NCI-H128 (cell line): ENCODE data around the gene VPS26B.
"Not testable (repeated sequence)": the region's sequence is repeated elsewhere in the genome, so short reads cannot be mapped to it uniquely, and the experiment has no call there.

Experiments used
- DNase-seq: peaks from one replicate; lab custom pipeline; 2025; ENCODE audit not compliant: unreplicated experiment; lab: John Stamatoyannopoulos, UW

Gene VPS26B

DNA sequence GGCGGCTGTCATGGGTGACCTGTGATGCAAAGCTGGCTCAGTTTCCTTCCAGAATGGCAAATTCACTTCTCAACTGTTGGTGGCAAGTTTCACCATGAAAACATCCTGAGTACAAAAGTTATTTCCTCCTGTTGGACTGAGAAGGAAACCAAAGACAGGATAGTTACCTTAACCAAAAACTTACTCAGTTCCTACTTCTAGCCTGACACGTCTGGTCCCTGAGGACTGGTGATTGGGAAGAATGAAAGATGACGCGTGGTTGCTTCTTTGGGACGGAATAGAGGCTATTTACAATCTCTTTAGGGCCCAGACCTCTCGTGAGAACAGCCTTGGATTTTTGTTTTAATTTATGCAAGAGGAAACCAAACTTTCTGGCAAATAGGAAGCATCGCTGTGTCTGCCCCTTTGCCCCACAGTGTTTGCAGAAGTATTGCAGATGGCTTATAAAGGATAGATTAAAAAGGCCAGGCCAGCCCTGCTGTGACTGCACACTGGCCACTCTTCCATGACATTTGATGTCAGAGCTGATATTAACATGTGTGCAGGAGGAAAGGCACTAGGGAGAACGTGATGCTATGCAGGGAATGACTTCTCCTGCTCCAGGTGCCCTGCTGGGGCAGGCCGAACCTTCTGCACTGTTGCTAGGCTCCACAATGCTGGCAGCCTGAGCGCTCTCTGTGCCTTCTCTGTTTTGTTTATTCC, 7.6 kb downstream of the VPS26B start:
- no peak for DNase-seq

DNA sequence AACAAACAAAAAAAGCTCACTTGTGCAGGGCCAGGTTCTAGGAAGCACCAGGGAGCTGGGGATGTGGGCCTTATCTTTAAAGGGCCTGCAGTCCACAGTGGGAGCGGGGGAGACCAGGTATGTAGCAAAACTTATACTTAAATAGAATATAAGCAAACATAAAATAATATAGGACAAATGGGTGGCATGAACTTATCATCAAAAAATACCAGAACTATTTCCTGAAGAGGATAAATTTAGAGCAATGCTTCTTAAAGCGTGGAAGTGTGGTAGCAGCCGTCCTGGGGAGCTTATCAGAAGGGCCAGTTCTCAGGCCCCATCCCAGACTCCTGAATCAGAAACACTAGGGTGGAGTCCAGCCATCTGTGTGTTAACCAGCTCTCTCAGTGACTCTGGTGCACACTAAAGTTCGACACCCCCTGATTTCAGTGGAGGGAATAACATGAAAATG, 9.3 kb downstream of the VPS26B start:
- DNase-seq: no peak

DNA sequence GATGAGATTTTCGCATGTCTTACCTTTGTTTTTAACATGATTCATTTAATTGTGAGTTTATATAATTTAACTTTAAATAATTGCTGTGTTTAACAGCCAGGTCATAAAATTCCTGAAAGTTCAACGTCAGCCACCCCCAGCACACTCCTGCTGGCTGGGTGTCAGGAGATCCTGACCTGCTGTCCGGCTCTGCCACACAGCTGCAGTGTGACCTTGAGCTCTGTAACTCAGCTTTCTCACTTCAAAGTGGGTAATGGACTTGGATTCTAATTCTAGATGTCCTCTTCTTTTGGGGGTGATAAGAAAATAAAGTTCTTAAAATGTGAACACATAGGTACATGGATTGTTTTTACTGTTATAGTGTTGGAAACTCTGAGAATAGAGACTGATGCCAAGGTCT, 10.9 kb downstream of the VPS26B start:
- DNase-seq: no peak

DNA sequence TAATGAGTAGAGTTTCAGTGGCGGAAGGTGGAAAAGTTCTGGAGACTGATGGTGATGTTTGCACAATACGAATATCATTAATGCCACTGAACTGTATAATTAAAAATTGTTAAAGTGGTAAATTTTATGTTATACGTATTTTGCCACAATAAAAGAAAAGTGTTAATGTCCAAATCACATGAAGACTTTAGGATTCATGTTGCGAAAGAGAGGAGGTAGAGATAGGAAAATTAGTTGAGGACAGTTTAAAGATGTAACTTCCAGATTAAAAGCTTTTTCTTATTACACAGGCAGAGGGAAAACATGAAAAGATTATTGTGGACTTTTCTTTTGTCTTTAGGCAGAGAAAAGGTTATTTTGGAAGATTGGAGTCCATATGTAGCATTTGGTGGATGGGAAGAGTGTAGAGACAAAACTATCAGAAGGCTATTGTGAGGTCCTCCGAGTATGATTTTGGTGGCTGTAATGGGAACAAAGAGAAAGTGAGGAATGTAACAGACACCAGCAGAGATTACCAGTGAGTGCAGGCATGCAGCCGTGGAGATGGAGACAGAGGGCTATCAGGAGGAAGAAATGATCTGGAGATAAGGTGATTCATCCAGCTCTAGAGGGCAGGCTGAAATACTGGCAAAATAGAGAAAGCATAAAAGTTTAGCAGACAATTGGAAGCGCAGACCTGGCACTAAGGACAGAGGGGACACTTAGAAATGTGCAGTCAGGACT, 12.5 kb downstream of the VPS26B start:
- DNase-seq: no peak

DNA sequence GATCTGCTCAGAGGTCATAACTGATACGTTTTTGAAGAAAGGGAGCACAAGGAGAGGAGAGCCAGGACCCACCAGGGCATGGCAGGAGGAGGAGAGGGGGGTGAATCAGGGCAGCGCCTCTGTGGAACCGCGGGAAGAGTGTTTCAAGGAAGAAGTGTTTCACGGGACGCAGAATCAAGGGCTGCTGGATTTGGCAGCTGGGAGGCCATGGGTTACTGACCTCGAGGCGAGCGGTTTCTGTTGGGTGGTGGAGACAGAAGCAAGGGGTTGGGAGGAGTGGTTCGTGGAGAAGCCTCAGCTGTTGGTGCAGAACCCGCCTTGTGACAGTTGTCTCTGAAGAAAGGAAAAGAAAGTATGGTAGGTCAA, 13.1 kb downstream of the VPS26B start:
- DNase-seq: no peak

DNA sequence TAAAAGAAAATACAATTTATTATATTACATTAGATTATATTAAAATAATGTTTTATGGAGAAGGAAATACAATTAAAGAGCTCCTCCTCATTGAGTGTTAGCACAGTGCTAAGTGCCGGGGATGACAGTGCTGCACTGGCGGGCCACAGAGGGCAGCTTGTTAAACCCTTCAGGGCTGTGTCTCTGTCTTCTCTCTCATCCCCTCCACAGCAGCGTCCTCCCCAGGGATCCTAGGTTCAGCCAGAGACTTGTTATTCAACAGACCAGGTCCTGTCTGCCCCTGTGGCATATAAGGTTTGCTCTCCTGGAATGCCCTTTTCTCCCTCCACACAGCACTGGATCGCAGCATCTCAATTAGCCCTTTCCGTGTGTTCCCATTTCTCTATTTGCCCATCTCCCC, 14.5 kb downstream of the VPS26B start:
- DNase-seq: no peak

DNA sequence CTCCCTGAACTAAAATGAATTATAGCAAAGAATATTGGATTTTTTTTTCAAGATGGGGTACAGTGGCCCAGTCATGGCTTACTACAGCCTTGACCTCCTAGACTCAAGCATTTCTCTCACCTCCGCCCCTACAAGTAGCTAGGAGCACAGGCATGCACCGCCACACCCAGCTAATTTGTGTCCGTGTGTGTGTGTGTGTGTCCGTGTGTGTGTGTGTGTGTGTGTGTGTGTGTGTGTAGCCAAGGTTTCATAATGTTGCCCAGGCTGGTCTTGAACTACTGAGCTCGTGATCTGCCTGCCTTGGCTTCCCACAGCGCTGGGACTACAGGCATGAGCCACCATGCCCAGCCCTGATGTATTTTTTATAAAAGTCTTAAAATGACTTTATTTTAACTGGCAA, 16.1 kb downstream of the VPS26B start:
- no peak for DNase-seq

DNA sequence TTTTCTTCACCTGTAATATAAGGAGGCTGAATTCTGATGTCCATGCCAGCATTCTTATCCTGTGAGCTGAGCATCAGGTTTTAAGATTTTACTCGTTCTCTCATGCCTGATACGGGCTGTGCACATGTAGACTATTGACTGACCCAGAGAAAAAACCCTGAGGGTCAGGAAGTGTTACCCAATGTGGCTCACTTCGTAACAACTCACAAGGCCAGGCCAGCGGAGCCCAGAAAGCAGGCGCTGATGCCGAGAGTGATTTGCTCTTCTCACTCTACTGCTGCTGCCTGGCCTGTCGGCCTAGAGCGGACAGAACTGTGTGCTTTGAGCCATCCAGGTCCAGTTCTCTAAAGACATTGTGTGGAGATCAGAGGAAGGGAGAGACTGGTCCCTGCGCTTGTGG, 17.9 kb downstream of the VPS26B start:
- DNase-seq: no peak

DNA sequence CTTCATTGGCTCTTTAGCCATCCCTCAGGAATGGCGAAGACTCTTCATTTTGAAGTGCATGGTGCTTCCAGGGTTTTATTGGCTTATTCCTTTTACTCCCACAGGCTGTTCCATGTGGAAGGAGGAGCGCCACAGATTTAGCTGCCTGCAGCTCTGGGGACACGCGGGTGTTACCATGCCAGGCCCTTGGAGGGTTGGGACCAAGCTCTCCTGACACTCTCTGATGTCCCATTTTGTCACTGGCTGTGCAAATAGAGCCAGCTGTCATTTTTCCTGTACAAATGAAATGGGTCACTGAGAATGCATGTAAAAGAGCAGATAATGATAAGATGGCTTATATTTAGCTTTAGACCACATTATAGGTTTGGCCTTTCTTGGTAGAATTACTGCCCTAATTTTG, 19.4 kb downstream of the VPS26B start:
- no peak for DNase-seq

DNA sequence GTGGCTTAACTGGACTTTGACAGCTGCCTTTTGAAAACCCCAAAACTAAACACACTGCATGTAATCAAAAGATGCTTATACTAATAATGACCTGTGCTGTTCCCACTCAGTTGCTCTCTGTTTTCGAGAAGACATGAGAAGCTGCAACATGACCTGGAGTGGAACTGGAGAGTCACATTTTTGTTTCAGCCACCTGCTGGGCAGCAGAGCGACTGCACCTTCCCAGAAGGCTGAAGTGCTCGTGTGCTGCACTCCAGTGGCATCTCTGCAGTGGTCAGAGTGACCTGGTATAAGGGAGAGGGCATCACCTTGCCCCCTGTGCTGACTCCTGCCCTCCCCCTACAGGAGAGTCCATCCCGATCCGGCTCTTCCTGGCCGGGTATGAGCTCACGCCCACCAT, 20.1 kb downstream of the VPS26B start:
- DNase-seq: no peak

DNA sequence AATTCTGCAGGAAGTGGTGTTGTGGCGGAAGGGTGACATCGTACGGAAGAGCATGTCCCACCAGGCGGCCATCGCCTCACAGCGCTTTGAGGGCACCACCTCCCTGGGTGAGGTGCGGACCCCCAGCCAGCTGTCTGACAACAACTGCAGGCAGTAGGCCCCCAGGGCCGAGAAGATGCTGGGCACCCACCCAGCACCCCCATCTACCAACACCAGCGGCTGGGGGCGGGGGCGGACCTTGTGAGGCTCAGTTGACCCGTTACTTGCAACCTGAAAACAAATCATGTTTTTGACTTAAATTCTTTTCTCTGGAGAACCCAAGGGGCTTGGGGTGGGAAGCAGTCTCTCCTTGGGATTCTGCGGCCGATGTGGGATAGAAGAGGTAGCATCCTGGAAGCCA, 21.0 kb downstream of the VPS26B start:
- DNase-seq: no peak

DNA sequence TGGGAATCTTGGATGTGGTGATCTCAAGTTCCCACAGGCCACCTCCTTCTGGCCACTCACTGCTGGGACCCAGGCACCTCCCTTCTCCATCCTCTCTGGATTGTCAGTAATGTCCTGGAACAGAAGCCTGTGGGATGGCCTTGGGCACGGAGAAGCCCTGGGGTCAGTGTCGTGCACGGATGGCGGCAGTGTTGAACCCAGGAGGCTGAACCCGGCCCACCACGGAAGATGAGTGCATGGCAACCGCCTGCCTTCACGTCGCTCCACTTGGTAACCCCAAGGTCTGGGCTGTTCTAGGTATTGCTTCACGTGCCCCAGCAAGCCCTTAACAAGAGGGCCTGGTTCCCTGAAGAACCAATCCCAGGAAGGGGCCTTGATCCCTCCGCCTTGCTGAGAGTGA, 21.6 kb downstream of the VPS26B start:
- no peak for DNase-seq

DNA sequence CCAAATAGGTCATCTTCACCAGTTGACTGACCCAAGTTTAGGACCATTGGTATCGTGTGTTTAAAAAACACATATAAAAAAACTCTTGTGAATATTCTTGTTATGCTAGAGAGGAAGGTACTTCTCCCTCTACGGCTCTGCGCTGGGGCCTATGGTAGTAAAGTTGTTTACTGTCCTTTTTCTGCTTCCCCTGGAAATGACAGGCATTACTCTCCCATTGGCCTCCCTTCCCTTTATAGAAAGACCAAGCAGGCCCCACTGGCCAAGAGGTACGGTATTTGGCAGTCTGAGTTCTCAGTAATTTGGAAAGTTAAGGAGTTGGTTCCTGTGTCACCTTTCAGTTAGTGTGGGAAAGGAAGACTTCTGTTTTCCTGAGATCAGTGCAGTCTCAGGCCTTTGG, 22.2 kb downstream of the VPS26B start:
- no peak for DNase-seq

DNA sequence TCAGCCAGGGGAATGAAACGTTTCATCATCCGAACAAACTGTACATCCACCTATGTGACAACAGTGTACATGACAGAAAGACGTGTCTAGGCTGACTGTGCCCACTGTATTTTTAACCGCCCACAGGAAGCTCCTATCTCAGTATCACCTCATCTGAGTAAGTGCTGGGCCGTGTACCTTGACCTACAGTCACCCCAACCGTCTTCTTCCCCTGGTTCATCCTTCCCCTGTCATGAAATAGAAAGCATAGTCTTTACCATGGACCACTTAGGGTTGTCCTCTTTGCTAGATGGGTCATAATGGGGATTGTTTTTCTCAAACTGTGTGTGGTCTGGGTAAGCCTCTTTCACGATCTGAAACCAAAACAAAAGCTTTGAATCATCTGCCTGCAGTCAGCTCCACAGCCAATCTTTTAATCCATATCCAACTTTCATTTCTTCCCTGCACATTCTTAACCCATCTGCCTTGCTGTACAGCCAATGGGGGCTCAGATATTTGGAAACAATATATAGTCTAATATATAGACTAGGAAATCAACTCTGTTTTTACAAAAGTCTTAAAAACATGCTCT, 24.5 kb downstream of the VPS26B start:
- no peak for DNase-seq

DNA sequence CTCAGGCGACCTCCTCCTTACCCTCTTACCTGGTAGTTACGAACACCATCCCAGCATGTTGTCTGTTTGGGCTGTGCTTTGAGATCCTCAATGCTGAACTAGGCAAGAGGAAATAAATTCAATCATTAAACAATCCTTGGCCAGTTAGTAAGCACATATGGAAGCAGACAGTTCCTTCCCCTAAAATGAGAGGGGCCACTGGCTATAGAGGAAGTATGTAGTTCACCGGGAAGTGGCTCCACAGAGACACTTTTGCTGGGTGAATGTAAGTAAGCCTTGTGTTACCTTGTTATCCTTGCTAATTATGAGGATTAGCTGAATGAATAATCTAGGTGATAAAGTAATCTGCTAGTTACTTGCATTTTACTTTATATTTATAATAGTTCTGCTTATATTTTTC, 25.8 kb downstream of the VPS26B start:
- no peak for DNase-seq

DNA sequence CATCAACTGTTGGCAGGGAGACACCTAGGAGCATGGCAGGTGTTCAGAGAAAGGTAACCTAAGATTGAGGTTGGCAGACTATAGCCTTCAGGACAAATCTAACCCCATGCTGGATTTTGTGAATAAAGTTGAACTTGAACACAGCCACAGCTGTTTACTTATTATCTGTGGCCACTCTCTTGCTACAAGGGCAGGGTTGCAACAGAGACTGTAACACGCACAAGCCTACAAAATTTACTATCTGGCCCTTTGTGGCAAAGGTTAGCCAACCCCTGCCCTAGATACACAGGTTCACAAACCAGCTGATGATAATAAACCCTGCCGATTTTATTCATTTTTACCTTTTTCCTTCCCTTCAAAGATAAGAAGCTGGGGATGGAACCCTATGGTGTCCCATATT, 26.2 kb downstream of the VPS26B start:
- DNase-seq: no peak

DNA sequence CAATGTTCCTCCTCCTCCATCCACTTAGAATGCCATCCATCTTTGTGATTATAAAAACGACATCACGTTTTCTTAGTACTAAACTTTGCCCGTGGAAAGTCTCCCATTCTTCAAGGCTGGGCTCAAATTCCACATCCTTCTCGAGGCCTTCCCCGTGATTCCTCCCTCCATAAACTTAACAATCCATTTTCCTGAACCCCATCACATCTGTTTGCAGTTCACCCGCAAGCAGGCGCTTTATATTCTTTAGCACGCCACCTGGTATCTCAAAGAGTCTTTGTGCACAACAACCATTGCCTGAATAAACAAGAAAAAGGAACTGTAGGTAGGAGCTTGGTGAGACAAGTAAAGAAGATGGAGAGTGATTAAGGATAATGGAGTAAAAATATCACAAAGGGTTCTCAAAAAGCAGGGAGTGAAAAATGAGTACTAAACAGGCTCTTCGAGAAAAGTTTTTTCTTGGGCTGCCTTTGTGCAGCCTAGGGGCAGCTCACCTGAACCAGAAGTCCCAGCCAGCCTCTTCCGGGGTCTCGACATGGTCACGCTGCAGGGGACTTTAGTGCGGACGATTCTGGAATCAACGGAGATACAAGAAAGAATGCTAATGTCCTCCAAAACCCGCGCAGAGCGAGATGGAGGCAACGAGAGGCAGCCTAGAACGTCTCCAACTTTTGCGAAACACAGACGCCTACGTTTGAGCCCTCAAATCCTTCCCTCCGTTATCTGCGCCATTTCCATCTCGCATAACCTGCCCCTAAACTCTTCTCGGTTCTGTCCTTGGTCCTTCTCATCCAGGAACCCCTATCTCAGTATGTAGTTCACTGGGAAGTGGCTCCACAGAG, 28.1 kb downstream of the VPS26B start:
- DNase-seq: no peak

DNA sequence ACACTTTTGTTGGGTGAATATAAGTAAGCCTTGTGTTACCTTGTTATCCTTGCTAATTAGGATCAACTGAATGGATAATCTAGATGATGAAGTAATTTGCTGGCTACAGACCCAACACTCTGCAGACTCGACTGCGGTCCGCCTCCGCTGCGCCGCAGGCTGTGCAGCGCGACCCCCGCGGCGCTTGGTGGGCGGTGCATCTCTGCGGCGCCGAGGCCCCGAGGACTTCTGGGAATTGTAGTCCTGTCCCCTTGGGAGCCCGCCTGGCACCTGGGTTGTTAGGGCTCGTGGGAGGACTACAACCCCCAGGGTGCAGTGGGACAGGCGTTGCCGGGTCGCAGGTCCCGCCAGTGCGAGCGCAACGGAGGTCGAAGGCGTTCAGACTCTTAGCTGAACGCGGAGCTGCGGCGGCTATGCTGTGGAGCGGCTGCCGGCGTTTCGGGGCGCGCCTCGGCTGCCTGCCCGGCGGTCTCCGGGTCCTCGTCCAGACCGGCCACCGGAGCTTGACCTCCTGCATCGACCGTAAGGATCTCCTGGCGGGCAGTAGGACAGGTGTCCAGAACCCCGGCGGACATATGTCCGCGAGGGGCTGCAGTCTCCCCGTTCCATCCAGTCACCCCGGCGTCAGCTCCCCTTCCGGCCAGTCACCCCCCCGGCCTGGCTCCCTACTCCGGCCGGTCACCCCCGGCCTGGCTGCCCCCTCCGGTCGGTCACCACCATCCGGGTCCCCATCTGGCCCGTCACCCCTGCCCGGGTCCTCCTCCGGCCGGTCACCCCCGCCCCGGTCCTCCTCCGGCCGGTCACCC, 28.9 kb downstream of the VPS26B start, which contains the start of the genes ACAD8 and THYN1:
Gene ACAD8 (plus strand): TSS at position 381 of the 806 bp plus-strand sequence. CDS start 33 bp downstream, at position 414.
Gene THYN1 (minus strand): TSS at position 165 of the 806 bp plus-strand sequence. CDS start 470 bp downstream, outside the sequence.
- peak; percentile 85 for DNase-seq

DNA sequence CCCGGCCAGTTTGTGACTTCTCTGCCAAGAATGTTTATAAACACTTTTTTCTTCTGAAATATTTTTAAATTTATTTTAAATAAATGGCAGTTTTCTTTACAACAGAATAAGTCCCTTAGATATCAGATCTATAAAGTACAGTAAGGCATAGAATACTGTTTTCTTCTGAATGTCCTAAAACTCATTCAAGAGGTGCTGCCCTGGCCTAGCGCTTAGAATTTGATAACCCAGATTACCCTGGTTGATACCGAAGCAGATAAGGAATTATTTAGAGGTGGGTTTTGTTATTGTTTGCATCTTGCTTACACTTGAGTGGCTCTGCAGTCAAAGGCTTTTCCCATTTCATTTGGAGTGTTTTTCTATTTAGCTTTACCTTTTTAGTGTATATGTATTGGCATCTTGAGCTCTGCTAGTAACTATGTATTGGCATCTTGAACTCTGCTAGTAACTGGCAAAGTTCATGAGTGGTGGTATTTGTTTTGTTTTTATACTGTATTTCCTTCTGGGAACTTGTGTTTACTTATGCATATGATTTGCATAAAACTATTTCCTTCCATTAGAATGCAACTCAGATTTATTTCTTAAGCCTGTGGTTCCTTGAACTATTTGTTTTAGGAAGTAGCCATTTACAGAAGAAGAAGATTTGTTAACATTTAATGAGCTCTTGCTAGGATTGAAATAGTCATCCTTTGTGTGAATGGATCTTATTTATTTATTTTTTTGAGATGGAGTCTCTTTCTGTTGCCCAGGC, 30.1 kb downstream of the VPS26B start:
- no peak for DNase-seq

DNA sequence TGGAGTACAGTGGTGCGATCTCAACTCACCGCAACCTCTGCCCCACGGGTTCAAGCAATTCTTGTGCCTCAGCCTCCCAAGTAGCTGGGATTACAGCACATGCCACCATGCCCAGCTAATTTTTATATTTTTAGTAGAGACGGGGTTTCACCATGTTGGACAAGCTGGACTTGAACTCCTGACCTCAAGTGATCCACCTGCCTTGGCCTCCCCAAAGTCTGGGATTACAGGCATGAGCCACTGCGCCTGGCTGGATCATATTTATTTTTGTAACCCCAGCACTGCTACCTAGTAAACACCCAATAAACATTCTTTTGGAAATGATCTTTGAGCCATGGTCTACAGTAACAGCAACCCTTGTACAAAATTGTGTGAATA, 30.7 kb downstream of the VPS26B start:
- DNase-seq: not testable (repeated sequence)
